ENCODE results near the gene HSPA6.
"Not testable (repeated sequence)": the region's sequence is repeated elsewhere in the genome, so short reads cannot be mapped to it uniquely, and the experiment has no call there.

The HSPA6 gene

GRCh38 chr1:161563522-161563921, 39.2 kb downstream of the HSPA6 start:
- peak; percentile 26 for DNase-seq

GRCh38 chr1:161566602-161566960, 42.2 kb downstream of the HSPA6 start:
- not testable (repeated sequence) for DNase-seq

DNA sequence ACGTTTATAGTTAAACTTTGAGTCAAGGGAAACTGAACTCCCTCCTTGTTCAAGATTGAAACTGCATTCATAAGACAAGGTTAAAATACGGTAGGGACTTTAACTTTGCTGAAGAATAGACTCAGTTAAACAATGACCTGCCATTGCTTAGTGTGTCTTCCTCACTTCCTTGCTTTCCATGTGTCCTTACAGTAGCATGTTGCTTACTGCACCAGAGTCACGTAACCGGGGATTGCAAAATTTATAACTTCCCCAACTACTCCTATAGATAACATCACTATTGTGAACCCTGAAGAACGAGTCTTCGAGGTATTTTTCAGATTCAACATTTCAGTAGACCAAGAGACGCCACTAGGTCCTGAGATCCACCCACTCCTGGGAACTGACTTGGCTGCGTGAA, 47.4 kb downstream of the HSPA6 start:
- DNase-seq = not testable (repeated sequence)

All from MV-4-11 (cell line).